Measurements from ENCODE around the gene EHD1.
"Not testable (repeated sequence)": the region's sequence is repeated elsewhere in the genome, so short reads cannot be mapped to it uniquely, and the experiment has no call there.

Gene EHD1

GRCh38 chr11:64823568-64824119 lies 54.8 kb downstream of the EHD1 start:
- DNase-seq: no peak

DNA sequence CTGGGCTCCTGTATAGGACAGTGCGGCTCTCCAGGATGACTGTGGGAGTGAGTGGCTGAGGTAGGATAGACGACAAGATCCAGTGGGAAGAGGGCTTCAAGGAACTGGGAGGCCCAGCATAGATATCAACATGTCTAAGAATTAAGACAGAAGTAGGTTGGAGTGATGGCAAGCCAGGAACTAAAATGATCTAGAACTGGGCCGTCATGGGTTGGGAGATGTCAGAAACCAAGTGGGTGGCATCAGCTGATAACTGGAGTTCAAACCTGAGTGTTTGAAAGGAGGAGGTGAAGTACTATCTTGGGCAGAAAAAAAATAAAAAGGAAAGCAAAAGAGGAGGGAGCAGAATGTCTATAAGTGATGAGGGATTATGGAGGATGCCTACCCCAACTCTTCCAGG lies 60.9 kb downstream of the EHD1 start:
- DNase-seq: no peak

DNA sequence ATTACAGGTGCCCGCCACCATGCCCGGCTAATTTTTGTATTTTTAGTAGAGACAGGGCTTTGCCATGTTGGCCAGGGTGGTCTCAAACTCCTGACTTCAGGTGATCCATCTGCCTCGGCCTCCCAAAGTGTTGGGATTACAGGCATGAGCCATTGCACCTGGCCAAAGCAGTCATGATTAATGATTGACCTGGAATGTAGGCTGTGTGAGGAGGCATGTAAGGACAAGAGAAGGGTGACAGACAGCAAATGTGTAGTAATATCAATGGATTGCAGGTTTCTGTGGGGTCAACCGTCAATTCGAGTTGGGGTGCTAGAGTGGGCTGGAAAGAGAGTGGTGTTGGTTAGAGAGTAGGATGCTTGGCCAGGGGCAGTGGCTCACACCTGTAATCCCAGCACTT lies 63.0 kb downstream of the EHD1 start:
- DNase-seq: not testable (repeated sequence)

DNA sequence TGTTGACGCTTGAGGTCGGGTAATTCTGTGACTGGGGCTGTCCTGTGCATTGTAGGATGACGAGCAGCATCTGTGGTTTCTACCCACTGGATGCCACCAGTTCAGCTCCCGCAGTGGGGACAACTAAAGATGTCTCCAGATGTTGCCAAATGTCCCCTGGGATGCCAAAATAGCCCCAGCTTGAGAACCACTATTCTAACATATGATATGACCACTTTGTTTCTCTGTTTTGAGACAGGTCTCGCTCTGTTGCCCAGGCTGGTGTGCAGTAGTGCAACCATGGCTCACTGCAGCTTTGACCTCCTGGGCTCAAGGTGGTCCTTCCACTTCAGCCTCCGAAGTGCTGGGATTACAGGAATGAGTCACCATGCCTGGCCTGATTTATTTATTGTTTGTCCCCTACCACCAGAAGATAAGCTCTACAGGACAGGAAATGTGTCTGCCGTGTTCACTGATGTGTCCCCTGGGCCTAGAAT lies 63.7 kb downstream of the EHD1 start:
- no peak for DNase-seq

DNA sequence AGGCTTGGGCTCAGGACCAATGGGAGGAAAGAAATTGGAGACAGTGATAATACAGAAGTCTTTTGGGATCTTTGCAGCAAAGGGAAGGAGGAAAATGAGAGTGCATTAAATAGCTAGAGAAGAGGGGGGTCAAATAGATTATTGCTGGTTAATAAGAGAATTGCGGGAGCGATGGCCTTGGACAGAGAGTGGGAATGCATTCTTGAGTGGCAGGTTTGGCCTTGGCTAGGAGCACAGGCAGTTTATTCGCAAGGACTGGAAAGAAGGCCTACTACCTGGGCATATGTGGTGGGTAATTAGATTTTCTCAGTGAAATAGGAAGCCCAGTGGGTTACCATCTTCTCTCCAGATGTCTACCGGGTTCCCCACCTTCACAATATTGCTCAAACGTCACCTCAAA lies 64.6 kb downstream of the EHD1 start:
- DNase-seq: no peak

- DNase-seq: no peak
These were observed 67.5 kb downstream of the EHD1 start for GRCh38 chr11:64810891-64811272.

DNA sequence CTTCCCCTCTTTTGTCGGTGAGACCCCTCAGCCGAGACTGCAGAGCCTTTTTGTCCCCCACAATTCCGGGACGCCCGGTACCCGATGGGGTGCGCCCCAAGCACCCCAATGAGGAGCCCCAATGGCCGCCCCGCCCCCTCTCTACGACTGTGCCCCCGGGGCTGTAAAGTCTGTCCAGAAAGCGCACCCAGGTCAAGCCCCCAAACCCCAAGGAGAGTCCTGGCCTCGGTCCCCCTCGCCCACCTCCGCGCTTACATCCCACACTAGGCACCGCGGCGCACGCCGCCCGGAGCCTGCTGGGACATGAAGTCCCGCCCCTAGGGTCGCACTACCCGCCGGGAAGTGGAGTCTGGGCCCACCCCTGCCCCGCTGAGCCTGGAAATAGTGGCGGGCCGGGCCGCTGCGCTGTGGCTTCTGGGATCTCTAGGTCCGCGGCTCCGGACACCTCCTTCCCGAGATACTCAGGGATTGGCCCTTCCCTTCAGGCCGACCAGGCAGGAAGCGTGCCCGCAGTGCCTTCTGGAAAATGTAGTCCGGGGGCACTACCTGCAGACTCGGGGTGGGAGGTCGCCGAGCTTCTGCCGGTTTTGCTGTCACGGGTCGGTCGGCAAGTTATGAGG lies 68.0 kb downstream of the EHD1 start, which contains the start of gene MEN1:
MEN1 (minus strand) TSS at position 281 of the 620 bp plus-strand sequence. CDS start 442 bp downstream, outside the sequence.
- DNase-seq: peak; percentile 84

GRCh38 chr11:64809781-64810241 lies 68.6 kb downstream of the EHD1 start:
- peak; percentile 22 for DNase-seq

DNA sequence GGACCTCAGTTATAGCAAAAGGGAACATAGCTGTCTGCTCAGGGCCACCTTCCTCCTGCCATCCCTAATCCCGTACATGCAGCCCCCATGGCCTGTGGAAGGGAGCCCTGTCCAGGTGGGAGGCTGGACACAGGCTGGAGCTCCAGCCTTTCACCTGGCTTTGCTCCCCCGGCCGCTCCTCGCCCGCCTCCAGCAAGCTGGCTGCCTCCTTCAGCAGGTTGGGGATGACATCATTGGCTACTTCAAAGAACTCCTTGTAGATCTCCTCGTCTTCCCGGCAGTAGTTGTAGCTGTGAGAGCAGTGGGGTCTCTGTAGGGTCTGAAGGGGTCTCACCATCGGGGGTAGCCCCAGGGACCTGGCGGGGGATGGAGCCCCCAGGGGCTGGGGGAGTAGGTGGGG lies 72.9 kb downstream of the EHD1 start:
- no peak for DNase-seq

- no peak for DNase-seq
These were observed 73.8 kb downstream of the EHD1 start for GRCh38 chr11:64804346-64805210.

- no peak for DNase-seq
These were observed 74.5 kb downstream of the EHD1 start for GRCh38 chr11:64803846-64804345.

DNA sequence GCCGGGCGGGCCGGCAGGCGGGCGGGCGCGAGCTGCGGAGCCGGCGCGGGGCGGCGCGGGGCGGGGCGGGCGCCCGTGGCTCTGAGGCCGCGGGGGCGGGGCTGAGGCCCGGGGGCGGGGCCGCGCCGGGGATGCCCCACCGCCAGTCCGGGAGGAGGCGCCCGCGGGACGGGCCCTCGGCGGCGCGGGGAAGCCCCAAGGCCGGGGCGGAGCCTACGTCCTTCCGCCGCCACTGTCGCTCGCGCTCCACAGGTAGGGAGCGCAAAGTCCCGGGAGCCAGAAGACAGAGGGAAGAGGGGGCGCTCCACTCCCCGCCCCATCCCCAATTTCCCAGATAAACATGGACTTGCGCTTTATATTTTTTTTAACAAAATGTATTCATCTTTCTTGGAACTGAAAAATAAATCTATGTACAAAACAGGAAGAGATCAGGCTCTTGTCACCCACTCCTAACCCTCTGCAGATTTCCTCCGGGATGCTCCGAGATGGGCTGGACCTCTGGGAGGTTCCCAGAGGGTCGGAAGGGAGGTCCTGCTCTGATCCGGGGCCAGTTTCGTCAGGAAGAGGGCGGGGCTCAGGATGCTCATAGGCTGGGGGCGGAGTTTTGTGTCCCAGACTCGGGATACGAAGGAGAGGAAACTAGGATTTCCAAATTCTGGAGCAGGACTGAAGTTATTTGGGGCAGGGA lies 75.1 kb downstream of the EHD1 start, which contains the start of gene MAP4K2:
MAP4K2 (minus strand) TSS at position 57 of the 688 bp plus-strand sequence. CDS start 65 bp downstream, outside the sequence.
- peak; percentile 84 for DNase-seq

DNA sequence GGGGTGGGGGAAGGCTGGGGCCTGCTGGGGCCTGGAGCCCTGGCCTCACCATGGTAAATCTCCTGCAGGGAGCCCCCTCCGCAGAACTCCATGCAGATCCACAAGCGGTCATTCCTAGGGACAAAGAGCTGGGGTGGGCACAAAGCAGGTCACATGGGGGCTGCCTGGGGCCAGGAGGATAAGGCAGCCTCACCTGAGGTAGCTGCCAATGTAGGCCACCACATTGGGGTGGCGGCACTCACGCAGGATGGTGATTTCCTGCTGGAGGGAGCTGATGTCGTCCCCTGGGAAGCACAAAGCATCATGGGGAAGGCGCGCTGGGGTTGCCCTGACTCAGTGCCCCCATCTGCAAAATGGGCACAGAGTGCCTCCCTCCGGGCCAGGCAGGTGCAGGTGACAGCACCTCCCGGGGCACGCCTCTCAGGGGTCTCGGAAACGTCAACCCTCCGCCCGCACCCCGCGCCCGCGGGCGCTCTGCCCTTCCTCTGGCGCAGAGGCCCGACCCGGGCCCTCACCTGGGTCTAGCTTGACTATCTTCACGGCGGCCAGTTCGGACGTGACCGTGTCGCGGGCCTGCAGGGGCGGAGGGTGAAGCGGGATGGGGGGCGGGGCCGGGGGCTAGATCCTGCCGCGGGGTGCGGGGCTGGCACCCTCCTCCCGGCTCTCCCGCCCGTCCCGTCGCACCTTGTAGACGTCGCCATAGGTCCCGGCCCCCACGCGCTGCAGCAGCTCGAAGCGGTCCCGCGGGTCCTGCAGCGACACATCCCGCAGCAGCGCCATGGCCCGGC lies 75.9 kb downstream of the EHD1 start:
- peak; percentile 47 for DNase-seq

Measured in stimulated activated CD4-positive, alpha-beta T cell treated with anti-CD3 and anti-CD28 coated beads, Interleukin-4, amount 100 ng/mL, for 24 hours (primary cell).